GM12892 (cell line): ENCODE results near the gene LYPD1.

Experiments used
- DNase-seq: peaks from one replicate; pipeline ENCODE4 v3.0.0; 2011; ENCODE audit not compliant: insufficient read length
- FAIRE-seq: peaks from 2 replicates; lab custom pipeline; 2011; peaks lifted over from hg19 to GRCh38; lab: Jason Lieb, UNC
- POLR2A ChIP-seq: IDR thresholded peaks from 2 replicates; pipeline ENCODE4 v1.6.1; 2011; ENCODE audit warnings: low read depth, low read length, control low read depth
- POLR2AphosphoS5 ChIP-seq: IDR thresholded peaks from 2 replicates; pipeline ENCODE4 v1.6.1; 2011; ENCODE audit warnings: low read depth, low read length, control low read depth
- TAF1 ChIP-seq: IDR thresholded peaks from 2 replicates; pipeline ENCODE4 v1.6.1; 2011; ENCODE audit warnings: low read depth, mild to moderate bottlenecking, control low read depth, low read length, borderline replicate concordance

LYPD1 gene

DNA sequence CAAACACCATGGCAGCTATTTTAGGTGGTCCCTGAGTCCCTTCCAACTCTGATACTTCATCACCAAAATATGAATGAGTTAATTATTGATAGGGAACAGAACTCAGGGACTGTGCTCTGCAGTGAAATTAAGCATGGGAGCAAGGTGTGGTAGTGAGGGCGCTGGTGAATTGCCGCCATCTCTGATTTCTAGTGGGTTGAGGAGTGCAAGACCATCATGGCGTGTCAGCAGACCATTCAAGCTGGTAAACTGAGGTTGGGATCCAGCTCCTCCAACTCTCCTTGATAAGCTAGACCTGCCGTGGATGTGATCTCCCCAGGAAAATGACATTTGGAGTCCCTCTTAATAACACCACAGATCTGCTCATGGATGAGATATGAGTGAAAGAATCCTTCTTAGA, 70.4 kb downstream of the LYPD1 start:
- TF ChIP-seq TAF1: no peak
- no peak for TF ChIP-seq POLR2A
- no peak for TF ChIP-seq POLR2AphosphoS5
- FAIRE-seq: no peak
- DNase-seq: no peak

GRCh38 chr2:132598536-132598935, 71.5 kb downstream of the LYPD1 start:
- DNase-seq (no peak), FAIRE-seq (no peak)
- TF ChIP-seq TAF1: no peak

DNA sequence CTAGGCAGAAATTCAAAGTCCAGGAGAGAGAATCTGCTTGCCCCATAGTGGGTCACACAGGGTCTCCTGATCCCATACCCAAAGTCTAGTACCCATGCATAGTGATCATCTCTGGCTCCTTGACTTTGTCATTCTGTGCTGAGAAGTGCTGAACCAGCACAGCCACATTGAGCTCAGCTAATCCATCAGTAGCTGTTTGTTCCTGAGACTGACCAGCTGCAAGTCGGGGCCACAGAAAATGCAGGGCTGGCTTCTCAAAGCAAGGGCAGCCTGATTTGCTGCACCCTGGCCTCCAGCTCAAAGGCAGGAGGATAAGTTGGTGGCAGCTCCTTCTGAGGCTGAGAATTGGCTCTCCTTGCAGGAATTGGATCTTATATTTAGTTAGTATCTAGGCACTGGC, 72.2 kb downstream of the LYPD1 start:
- DNase-seq (no peak), FAIRE-seq (no peak)
- TF ChIP-seq POLR2AphosphoS5 (no peak), POLR2A (no peak), TAF1 (no peak)

- no peak for FAIRE-seq
- TF ChIP-seq POLR2A (no peak), POLR2AphosphoS5 (no peak), TAF1 (no peak)
Measured at GRCh38 chr2:132597166-132597565, 72.8 kb downstream of the LYPD1 start.

GRCh38 chr2:132595693-132596092, 74.3 kb downstream of the LYPD1 start:
- FAIRE-seq: no peak
- TF ChIP-seq POLR2AphosphoS5 (no peak), TAF1 (no peak), POLR2A (no peak)
- DNase-seq: no peak

More at GRCh38 chr2:132597166-132597565, 72.8 kb downstream of the LYPD1 start:
- DNase-seq: no peak

DNA sequence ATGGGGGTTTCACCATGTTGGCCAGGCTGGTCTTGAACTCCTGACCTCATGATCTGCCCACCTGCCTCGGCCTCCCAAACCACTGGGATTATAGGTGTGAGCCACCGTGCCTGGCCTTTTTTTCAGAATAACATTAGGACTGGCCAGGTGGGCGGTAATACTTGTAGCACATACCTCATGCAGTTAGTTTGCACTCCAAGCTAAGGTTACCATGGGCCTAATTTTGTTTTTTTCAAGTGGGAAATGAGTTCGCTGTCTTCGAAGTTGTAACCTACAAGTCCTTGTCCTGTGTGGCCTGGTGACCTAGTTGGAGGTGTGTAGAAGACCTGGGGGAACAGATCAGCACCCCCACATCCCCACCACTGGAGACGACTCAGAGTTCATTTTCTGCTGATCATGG, 74.8 kb downstream of the LYPD1 start:
- no peak for DNase-seq
- FAIRE-seq: no peak
- TF ChIP-seq POLR2AphosphoS5 (no peak), TAF1 (no peak), POLR2A (no peak)
